SH-SY5Y (cell line): Measurements from ENCODE around the gene NUF2.

Source experiments
- GATA2 ChIP-seq: IDR thresholded peaks from 2 replicates; pipeline ENCODE4 v1.6.1; 2011; ENCODE audit warnings: mild to moderate bottlenecking, low read depth, low read length
- GATA3 ChIP-seq: IDR thresholded peaks from 2 replicates; pipeline ENCODE4 v1.6.1; 2011; ENCODE audit warnings: low read depth, mild to moderate bottlenecking, low read length, moderate library complexity

NUF2 gene

DNA sequence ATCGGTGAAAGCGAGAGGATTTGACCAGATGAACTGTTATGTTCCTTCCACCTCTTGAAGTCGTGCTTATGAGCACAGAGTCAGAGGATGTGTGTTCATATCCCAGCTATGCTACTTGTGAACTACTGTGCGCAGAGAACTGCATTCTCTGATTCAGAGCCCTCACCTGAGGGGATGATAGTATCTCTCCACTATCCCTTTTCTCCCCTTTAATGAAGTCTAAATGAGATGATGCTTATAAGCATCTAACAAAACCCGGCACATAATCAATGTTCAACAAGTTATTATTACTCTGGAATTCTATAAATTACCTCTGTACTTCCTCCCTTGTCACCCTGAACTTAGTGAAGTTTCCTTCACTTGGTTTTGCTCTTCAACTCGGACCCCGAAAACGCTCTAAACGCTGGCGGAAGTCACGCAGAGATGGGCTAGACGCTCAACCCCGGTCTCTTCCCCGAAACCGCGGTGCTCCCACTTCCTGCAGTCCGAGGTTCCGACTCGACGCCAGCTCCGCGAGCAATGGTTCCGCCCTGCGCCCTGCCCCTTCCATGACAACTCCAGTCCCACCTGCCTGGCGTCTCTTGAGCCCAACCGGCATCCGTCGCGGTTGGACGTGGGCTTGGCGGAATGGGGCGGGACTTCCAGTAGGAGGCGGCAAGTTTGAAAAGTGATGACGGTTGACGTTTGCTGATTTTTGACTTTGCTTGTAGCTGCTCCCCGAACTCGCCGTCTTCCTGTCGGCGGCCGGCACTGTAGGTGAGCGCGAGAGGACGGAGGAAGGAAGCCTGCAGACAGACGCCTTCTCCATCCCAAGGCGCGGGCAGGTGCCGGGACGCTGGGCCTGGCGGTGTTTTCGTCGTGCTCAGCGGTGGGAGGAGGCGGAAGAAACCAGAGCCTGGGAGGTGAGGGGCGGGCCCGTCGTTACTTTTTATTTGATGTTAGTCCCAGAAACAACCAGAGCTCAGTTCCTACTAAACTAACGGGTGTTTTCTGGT lies at the start of gene NUF2:
NUF2 (plus strand) TSS at position 644 of the 995 bp plus-strand sequence. CDS start 4,098 bp downstream, outside the sequence.
- TF ChIP-seq GATA3: no peak
- no peak; the same call in 1 of the 2 replicates for TF ChIP-seq GATA2

DNA sequence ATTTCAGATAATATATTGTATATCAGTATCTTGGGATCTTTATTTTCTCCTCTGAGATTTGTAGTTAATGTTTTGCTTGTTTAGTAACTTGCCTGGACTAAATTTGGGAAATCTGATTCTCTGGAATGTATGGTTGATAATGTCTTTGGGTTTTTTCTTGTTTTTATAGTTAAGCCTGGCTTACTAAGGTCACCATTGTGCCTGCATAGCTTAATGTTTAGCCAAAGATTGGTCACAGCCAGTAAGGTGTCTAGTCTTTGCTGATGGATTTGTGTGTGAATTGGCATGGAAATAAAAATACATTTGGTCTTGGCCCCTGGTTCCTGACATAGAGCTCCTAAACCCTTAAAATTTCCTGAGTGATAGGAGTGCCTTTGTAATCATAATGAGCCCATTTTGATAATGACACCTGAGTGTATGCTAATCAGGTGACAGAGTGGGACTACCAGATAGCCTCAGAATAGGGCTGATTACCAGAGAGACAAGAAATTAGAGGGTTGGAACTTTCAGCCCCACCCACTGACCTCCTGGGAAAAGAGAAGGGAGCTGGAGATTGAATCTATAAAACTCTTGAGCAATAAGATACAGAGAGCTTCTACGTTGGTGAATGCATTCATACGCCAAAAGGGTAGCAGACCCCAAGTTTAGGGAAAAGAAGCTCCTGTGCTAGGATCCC lies 47.9 kb upstream of the NUF2 start:
- no peak for TF ChIP-seq GATA2
- TF ChIP-seq GATA3: no peak

DNA sequence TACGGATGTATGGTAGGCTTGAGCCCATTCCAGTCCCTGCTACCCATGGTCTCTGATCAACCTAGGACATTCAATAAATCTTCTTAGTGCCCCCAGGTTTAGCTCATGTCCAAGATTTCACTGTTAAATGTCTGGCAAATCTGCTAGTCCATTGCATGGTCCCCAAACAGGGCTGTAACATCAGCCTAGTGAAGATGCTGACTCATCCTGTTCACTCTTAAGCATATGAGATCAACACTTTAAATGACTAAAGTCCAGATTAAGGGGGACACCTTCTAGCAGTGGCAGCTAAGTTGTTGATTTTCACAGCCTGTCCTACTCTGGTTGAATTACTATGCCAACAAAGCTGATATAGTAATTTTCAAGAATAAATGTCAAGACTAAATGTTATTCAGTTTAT lies 46.5 kb upstream of the NUF2 start:
- TF ChIP-seq GATA3 (no peak), GATA2 (no peak)

DNA sequence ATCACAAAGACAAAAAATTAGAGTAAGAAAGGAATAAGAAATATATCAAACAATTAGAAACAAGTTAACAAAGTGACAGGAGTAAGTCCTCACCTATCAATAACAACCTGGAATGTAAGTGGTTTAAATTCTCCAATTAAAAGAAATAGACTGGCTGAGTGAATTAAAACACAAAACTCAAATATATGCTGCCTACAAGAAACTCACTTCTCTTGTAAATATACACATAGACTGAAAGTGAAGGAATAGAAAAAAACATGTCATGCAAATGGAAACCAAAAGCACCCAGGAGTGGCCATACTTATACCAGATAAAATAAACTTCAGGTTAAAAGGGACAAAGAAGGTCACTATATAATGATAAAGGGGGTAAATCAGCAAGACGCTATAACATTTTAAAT lies 43.2 kb upstream of the NUF2 start:
- TF ChIP-seq GATA2: no peak
- TF ChIP-seq GATA3: no peak

DNA sequence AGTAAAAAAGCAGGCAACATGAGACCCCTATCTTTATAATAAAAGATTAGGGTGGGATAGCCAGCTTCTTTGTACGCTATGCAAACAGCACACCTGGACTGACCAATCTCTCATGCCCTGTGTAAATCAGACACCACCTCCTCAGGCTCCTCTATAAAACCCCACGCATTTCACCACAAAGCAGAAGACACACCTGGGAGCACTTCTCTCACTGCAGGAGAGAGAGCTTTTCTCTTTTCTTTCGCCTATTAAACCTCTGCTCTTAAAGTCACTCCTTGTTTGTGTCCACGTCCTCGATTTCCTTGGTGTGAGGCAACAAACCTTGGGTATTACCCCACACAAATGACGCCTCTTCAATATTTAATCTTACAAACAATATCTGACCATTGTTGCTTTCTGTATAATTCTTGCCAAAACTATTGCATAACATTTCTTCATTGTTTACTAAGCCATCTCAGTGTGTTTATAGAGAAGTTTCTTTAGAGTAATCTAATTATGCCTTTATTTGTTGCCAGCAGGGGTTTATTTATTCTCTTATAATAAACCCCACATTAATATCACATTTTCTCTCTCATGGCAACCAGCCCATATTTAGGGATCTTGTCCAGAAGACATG lies 31.6 kb upstream of the NUF2 start:
- TF ChIP-seq GATA2 (no peak), GATA3 (no peak)

DNA sequence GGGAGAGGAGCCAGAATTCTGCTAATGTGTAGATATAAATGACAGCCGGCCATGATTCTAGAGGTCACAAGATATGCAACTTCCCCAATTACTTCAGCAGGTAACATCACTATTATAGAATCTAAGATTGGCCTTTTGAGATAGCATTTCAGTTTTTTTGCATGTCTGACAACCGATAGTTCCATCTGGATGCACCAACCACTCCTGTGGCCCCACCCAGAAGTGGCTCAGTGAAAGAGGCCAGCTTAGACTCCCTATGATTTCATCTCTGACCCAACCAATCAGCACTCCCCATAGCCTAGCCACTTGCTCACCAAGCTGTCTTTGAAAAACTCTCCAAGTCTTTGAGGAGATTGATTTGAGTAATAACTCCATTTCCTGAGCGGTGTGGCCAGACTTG lies 30.3 kb upstream of the NUF2 start:
- TF ChIP-seq GATA3 (no peak), GATA2 (no peak)

DNA sequence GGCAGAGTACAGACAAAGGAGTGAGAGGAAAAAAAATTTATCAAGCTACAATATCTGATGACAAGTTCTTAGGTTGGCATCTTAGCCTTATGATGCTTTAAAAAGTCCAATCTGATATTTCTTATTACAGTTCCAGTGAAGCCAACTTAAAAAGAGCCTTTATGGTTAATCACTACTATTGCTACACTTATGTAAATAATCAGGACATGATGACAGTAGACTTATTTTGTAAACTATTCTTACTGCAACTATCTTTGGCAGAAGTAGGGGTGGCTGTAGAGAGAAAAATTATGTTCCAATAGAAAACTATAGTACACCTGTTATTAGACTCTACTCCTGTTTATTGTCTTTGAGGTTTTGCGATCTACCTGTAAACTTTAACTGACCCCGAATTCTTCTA lies 25.8 kb upstream of the NUF2 start:
- TF ChIP-seq GATA2: no peak
- no peak for TF ChIP-seq GATA3

DNA sequence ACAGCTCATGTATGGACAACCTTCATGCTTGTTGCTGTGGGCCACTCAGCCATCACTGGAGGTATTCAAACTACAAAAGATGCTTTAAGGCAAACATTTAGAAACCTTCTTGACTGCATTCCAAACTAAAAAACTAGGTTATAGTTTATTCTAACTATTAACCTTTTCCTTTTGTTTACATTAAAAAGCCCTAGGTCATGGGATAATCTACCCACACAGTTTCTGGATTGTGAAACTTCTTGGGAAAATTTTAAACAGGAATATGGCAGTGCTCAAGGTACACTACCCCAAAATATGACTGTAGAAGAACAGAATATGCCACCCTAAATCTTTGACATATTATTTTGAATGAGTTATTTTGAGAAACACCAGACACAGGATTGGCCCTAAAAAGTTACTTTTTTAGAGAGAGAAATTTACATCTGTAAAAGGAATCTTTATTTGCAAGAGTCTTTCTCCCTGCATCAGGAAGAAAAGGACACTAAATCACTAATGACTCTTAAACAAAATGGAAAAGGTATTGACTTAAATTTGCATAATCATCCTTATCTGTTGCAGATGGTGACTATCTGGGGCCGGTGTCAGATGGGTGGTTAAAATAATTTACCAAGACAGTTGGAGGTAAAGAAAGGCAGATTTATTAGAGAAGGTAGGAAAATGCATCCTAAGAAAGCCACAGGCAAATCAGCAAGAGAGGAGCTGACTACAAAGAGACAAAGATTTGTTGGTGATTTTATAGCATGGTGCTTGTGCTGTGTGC lies 25.1 kb upstream of the NUF2 start:
- TF ChIP-seq GATA3 (no peak), GATA2 (no peak)

DNA sequence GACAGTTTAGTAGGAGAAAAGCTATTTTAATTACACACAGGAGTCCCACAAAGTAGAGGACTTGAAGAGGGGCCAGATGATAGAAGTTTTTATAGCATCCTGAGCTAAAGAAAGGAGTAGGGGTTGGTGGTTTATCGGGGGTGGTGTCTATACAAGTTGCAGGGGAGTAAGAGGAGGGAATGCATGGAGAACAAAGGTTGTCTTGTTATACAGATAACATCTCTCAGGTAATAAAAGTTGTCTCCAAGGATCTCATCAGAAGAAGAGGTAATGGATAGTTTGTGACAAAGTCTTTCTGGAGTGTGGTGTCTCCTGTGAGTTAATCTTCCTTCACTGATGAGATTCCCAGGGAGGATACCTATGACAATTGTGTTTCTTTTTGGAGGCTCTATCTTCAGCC lies 23.4 kb upstream of the NUF2 start:
- TF ChIP-seq GATA2 (no peak), GATA3 (no peak)

DNA sequence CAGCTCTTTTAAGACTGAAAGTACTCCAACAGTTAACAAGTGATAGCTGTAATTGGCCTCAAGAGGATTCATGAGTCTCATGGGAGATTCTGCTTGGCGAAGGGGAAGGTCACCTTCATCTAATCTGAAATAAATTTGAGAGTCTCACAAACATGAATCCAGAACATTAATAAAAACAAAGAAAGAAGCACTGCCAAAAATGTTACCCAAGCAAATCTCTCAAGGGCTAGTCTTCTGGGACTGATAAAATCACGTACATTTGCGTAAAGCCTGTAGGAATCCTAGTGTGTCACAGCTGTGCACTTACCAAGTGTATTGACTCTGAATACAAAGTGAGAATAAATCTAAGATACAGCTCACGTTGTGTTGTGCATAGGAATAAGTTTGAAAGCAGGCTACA lies 21.2 kb upstream of the NUF2 start:
- no peak for TF ChIP-seq GATA2
- TF ChIP-seq GATA3: no peak

DNA sequence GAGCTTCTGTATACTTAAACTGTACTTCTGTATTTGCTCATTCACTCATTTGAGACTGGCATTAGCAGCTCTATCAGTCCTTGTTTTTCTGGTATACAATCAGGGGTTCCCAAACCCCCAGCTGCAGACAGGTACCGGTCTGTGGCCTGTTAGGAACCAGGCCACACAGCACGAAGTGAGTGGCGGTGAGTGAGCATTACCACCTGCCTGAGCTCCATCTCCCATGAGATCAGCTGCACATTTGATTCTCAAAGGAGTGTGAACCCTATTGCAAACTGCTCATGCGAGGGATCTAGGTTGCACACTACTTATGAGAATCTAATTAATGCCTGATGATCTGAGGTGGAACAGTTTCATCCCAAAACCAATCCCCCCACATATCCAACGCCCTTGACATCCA lies 18.2 kb upstream of the NUF2 start:
- TF ChIP-seq GATA2 (no peak), GATA3 (no peak)

DNA sequence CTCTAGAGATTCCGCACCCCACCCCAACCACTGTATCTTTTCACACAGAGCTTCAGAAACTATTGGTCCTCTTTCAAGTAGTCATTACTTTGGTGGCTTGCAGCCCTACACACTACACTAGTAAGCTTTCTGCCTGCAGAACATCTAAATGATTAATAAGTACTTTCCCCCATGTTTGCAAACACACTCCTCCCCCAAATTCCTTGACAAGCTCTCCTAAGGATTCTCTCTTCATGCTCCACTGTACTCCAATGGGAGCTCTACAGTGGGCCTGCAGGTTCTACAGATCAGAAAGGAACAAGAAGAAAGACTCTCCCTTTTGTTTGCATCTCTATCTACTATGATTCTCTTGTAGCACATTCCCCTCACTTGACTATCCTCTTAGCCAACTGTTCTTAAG lies 16.3 kb upstream of the NUF2 start:
- TF ChIP-seq GATA2 (no peak), GATA3 (no peak)

DNA sequence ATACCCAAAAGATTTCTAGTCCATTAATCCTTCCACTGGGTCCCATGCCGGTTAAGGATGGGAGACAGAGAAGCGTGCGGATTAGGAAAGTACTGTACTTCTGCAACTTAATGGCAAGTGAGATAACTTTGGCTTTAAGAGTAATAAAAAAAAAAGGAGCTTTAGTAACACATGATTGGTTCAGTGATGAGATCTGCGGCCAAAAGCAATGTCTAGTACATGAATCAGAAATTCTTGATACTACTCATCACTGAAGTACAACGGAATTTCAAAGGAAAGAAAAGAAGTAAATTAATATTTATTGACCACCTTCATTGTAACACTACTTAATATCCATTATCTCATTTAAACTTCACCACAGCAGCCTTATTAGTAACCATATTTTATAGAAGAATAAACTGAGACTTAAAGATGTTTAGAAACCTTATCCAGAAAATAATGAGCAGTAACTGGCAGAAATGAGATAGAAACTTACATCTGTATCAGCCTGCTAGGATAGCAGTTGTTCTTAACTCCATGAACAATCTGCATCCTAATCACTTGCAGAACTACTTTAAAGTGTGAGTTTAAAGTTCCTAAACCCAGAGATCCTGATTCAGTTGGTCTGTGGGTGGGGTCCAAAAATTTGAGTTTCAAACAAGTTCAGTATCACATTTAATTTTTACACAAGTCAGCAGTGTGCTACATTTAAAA lies 14.1 kb upstream of the NUF2 start:
- no peak for TF ChIP-seq GATA2
- no peak for TF ChIP-seq GATA3

DNA sequence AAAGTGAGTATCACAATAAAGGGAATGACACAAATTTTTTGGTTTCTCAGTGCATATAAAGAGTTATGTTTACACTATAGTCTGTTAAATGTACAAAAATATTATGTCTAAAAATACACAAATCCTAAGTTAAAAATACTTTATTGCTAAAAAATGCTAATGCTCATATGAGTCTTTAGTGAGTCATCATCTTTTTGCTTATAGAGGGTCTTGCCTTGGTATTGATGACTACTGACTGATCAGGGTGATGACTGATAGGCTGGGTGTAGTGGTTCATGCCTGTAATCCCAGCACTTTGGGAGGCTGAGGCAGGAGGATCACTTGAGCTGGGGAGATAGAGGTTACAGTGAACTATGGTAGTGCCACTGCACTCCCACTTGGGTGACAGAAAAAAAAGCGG lies 12.9 kb upstream of the NUF2 start:
- no peak for TF ChIP-seq GATA2
- no peak for TF ChIP-seq GATA3
